Measurements from ENCODE around the gene MAP2K7.
"Not testable (repeated sequence)": the region's sequence is repeated elsewhere in the genome, so short reads cannot be mapped to it uniquely, and the experiment has no call there.

MAP2K7 gene

DNA sequence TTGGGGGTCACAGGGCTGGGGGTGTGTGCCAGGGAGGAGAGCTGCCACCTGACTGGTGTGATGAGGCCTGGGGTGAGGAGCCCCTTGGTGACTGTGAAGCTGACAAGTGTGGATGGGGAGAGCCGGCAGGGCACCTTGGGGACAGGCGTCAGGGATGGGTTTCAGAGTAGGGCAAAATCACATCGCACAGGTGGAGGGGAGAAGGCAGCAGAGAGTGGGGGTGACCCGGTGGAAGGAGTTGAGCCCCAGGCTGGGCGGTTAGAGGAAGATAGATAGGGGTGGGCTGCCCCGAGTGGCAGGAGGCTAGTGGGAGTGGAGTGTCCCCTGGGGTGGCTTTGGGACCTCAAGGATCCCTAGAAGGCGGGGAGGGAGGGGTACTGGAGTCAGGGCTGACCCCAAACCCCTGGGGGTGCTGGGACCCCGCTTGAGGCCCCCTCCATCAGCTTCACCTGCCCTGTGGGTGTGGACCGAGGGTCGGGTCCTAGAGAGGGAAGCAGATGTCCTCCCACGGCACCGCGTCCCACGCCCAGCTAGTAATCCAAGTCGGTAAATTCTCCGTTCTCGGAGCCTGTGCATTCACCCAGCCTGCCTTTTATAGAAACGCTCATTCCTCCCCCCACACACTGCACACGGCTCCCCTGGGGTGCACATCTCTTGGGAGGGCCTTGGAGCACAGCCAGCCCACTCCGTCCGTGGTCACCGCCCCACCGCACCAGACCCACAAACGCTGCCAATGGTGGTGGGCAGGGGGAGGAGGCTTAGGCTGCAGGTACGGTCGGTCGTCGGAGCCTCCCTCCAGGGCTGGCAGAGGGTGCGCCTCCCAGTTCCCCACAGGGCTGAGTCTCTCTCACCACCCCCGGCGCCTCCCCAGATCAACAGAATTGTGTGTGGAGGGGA, 19.9 kb downstream of the MAP2K7 start:
- intact Hi-C loops (cut with DNase I) = no loop called here
- peak in 40 of 42 donors; percentile 34 to 86 (median 62) for DNase-seq

DNA sequence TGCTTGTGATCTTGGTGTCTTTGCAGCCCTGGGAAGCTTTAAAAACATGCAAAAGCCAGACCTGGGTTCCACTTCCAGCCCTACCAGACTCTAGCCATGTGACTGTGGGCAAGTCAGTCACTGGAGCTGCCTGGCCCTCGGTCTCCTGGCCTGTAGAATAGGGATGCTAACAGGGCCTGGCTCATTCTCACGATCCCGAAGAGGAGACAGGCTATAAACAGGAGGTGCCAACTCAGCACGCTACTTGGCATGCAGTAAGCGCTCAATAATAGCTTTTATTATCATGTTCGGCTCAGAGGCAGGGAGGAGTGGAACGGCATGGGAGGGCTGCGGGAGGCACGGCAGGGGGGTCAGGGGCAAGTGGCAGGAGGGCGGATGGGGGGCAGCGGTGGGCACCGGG, 20.6 kb downstream of the MAP2K7 start:
- intact Hi-C loops (cut with DNase I) = no loop called here
- DNase-seq = no peak

DNA sequence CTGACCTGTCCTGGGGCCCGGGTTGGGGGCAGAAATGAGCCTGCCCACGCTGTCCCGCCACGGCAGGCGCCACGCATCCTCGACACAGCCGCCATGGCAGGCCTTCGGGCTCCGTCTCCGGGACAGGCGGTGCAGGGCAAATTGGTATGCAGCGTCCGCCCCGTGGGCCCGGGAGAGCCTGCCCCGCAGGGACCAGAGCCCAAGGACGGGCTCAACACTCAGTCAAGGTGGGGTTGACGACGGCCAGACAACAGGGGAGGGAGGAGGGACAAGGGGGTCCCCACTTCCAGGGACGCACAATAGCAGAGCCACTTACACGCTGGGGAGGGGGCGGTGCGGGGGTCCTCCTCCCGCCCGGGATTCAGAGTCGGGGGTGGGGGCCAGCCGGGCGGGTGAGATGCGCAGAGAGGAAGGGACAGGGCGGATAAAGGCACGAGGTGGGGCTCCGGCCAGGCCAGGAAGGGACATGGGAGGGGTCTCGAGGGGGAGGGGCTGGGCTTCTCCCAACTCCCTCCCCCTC, 21.0 kb downstream of the MAP2K7 start:
- DNase-seq = peak in 1 of 42 donors; percentile 32
- intact Hi-C loops (cut with DNase I) = no loop called here

DNA sequence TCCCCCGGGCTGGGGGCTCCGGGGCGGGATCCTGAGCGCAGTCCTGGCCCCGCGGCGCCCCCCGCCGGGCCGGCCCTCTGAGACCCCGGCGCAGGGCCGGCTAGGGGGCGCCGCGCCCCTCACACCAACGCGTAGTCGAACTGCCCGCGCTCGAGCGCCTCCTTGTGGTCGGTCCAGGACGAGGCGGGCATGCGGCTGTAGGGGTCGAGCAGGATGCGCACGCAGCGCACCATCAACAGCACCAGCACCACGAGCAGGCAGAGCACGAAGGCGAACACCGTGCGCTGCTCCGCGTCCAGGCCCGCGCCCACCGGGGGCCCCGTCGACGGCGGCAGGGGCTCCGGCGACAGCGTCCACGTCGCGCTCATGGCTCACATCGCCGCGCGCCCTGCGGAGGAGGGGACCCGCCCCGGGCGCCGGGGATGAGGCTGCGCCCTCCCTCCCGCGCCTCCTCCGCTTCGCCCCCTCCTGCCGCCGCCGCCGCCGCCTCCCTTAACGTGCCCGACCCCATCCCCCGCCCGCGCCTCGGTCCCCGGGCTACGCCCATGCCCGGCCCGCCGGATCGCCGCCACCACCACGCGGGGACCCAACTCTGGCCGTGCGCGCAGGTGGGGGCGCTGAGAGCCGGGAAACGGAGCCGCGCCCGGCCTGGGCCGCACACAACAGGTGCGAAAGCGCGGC, 21.6 kb downstream of the MAP2K7 start:
- intact Hi-C loops (cut with DNase I) = no loop called here
- peak in 38 of 42 donors; percentile 51 to 86 (median 73) for DNase-seq

DNA sequence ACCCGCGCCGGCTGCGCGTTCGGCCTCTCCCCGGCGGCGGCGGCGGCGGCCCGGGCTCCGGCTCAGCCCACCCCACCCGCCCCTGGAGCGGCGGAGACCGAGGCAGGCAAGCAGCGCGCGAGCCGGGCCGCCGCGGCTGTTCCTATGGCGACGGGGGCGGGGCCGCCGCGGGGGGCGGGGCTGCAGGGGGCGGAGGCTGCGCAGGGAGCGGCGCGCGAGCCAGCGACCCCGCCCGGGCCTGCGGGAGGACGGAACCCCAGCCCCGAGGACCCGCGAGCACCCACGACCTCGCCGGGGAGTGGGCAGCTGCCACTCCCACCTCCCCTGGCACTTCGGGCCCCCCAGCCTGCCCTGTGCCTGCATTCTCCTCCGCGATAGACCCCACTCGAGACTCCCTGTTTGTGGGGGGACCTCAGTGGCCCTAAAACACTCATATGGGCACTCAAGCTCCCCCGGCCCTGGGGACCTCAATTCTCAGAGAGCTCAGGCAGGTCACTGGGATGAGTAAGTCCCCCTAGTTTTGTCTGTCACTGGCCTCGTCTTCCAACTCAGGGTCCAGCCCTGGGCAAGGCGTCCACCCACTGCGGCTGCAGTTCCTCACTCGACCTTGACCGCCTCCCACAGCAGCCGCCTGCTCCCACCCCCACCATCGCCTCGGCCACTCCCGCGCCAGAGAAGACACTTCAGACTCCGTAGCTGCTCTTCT, 22.5 kb downstream of the MAP2K7 start, which contains the start of gene CTXN1:
TSS of gene CTXN1 (minus strand) at position 115 of the 706 bp plus-strand sequence. CDS start 597 bp downstream, outside the sequence.
- DNase-seq = peak in 41 of 42 donors; percentile 38 to 89 (median 78)
- intact Hi-C loops (cut with DNase I) = no loop called here

DNA sequence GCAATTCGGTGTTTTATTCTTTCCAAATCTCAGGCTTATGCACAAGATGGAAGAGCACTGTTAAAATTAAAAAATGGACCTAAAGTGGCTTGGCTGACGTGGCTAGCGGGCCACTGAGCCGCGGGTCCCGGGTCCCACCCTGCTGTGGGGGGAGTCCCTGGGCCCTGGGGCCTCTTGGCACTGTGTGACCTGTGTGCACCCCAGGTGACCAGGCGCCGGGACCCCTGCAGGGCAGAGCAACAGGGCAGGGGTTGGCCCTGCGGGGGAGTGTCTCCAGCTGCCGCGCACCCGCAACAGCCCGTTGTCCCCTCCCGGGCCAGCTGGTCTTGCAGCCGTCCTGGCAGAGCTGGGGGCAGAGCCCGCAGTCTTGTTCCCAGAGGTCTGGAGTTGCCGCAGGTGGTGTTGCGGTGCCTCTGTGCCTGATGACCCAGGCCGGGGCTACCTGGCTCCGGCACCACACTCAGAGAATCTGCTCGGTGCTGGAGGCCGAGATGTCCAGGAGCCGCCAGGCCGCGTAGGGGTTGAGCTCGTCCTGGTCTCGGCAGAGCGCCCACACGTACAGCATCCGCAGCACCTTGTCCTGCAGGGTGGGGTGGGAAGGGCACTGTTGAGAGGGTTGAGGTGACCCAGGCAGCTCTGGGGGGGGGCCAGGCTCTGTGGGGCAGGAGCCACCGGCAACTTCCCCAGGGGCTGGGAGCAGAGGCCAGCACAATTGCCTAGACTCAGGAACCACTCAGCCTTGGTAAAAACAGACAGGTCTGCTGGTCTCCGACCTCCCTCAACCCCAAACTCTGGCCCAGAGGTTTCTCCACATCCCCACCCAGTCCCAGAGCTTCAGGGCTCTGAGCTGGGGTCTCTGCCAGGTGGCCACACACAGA, 23.3 kb downstream of the MAP2K7 start:
- intact Hi-C loops (cut with DNase I) = no loop called here

DNA sequence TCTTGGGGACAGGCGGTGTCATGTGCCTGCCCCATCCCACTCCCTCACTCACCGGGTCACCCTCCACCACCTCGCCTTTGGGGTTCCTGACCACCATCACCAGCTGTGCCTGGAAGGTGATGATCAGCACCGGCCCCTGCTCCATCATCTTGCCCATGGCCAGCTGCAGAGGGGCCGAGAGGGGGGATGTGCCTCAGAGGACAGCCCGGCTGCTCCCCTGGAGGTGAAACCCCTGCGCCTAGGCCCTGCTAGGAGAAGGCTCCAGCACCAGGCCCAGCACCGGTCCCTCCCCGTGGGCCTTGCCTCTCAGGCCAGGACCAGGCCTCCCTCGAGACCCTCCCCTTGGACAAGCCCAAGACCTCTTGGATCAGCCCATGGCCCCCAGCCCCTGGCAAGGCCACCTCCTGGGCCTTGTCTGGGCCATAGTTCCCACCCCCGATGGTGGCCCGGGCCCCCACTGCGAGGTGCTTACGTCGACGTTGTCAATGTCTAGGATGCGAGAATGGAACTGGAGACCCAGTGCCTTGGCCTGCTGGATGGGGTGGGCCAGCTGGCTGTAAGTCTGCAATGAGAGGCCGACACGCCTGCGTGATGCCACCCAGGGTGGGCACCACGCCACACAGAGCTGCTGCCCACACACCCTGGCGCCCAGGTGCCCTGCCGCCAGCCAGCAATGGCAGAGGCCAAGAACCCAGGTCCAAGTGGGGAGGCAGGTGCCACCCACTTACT, 24.1 kb downstream of the MAP2K7 start:
- intact Hi-C loops (cut with DNase I) = no loop called here
- no peak for DNase-seq

More for the DNA sequence above, 23.3 kb downstream of the MAP2K7 start:
- DNase-seq = peak in 1 of 42 donors; percentile 14

DNA sequence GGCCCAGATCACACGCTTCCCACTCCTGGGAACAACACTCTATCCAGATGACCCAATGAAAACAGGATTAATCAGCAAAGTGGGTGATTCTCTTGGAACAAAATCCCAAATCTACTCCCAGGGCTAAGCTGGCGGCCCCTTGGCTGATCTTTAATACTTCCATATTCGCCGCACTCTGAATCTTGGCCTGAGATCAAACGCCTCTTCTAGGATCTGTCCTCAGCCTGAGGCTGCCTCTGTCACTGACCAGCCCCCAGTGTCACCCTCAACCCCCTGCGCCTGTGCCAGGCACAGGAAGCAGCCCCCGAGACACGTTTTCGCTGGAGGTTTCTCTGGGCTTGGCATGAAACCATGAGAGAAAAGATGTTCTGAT, 24.6 kb downstream of the MAP2K7 start:
- intact Hi-C loops (cut with DNase I) = no loop called here
- DNase-seq = no peak

DNA sequence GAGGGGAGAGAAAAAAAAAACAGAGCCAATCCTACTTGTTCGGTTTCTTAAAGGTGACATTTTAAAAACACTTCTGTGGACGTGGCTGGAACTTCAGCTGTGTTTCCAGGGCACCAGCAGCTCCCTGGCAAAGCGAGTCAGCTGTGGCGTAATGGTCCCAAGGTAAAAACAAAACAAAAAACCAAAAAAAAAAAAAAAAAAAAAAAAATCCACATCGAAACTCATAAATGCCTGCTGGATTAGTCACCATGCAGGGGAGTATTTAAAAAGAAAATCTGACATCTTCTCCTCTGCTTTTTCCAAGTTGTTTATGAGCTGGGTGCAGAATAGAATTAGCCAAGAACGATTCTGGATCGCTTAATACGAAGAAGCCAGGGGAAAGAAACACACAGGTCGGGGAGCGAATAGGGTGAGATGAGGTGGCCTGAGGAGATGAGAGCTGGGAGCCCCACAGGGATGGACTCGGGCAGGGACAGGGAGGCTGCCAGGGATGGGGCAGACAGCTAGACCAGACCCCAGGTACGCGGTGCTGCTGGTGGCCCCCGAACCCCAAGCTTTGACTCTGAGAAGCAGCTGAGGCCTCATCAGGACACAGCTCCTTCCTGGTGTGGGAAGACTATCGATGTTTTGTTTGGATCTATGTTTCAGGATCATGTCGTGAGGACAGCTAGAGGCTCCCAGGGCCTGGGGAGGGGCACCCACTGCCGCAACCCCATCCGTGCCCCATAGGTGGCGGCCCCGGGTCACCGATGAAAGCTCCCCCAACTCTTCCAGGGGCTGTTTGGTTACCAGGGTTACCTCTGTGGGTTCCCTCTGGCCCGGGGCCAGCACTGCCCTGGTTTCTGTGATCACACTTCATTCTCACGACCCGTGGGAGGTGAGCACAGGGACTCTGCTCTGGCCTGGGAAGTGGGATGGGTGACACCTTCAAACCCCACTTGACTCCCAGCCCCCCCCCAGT, 25.3 kb downstream of the MAP2K7 start:
- intact Hi-C loops (cut with DNase I) = no loop called here
- DNase-seq = peak in 4 of 42 donors; percentile 38 to 50 (median 46)

DNA sequence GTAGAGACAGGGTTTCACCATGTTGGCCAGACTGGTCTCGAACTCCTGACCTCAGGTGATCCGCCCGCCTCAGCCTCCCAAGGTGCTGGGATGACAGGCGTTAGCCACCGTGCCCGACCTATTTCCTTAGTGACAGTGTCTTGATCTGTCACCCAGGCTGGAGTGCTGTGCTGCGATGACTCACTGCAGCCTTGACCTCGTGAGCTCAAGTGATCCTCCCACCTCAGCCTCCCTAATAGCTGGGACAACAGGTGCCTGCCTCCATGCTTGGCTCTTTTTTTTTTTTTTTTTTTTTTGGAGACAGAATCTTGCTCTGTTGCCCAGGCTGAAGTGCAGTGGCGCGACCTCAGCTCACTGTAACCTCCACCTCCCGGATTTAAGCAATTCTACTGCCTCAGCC, 26.4 kb downstream of the MAP2K7 start:
- DNase-seq = peak in 19 of 42 donors; percentile 40 to 83 (median 62)
- intact Hi-C loops (cut with DNase I) = not testable (repeated sequence)

DNA sequence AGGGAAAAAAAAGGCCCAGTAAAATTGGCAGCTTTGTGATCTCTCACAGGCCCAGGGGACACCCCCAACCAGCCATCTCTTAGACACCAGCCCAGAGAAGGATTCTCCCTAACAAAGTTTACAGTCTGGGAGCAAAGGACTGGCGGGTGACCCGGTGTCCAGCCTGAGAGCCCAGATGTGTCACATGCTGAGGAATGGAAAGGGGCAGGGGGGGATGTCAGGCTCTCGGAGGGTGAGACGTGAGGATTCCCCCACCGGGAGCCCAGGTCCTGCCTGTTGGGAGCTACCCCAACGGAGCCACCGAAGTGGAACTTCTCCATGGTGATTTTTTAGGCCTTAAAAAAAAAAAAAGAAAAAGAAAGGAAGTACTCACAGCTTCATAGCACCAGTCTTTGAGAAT, 27.1 kb downstream of the MAP2K7 start:
- no peak for DNase-seq

DNA sequence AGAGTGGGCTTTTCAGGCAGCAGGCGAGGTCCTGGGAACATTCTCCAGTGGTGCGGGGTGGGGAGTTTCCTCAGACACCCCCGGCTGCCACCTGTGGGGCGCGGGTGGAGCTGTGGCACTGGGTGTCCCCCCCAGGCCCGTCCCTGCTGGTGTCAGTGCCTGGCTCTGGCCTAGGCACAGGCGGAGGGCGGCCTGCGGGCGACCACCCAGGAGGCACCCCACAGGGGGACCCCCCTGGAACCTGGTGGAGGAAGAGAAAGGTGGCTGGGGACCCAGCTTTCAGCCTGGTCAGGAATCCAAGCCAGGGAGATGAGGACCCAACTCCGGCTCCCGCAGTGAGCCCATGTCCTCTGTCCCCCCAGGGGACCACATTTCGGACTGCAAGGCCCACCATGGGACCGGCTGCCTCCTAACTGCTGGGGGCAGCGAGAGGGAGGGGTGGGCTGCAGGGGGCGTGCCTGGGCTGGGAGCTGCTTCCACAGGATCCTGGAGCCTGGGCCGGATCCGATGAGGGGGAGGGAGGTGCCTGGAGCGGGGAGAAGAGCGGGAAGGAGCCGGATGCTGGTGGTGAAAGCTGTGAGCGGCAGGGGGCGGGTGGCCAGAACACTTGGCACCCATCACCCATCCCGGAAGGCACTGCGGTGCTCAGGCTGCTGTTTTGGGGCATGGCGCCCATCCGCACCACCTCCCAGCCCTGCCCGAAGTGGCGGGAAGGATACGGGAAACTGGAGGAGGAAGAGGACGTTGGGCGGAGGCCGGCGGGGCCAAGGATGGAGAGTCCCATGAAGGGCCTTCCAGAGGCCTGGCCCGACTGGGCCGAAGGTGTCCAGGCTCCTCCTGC, 27.8 kb downstream of the MAP2K7 start:
- DNase-seq = peak in 26 of 42 donors; percentile 37 to 84 (median 62)
- intact Hi-C loops (cut with DNase I) = no loop called here

More for the DNA sequence above, 27.1 kb downstream of the MAP2K7 start:
- intact Hi-C loops (cut with DNase I) = no loop called here

DNA sequence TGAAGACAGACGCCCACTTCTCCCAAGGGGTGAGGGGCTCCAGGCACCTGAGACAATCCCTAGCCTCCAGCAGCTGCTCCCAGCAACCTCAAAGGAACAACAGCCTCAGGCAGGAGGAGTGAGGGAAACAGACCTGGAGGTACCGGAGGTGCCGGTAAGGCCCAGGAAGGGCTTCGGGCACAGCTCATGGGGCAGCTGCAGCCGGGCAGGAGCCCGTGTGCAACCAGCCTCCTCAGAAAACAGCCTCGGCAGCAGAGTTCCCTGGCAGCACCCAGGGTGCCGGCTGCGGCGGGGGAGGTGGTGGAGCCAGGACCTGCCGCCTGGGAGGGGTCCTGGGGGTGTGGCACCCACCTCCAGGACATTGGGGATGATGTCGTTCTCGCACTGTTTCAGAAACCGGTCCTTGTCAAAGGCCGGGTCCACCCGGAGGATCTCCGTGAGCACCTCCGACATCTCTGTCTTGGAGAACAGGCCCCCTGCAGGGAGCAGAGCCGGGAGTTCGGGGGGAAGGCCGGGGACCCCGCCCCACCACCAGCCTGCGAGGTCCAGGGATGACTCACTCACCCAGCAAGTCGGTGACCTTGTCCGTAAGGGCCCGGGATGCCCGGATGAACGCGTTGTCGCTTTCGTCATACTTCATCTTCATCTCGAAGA, 28.7 kb downstream of the MAP2K7 start:
- intact Hi-C loops (cut with DNase I) = no loop called here
- DNase-seq = peak in 1 of 42 donors; percentile 10

DNA sequence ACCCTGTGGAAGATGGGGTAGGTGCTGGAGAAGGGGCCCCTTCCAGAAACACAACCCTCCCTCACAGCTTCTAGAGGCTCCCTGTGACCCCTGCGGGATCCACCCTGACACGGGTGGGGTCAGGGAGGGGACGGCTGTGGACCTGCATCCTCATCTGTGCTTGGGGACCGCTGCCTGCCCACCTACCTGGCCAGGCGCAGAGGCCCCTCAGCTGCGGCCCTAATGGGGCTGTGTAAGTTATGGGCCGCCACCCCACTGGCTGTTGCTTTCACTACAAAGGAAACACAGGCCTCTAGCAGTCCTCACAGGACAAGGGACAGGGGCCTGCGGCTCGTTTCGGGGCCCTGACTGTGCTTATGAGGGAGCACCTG, 29.2 kb downstream of the MAP2K7 start:
- DNase-seq = peak in 1 of 42 donors; percentile 13
- intact Hi-C loops (cut with DNase I) = no loop called here

DNA sequence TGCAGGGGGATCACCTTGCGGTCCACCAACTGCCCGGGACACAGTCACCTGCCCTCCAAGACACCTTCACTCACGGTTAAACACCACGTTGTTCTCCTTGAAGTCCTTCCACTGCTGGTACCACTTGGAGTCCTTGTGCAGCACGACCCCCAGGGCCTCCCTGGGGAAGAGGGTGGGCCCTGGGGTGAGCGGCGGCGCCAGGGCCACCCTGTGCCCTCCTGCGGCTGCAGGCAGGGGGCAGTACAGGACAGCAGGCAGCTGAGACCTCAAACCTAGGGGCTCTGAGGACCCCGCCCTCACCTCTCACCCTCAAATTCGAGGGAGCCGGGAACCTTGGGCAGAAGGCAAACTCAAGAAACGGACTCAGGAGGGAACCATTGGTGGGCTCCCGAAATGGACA, 29.7 kb downstream of the MAP2K7 start:
- intact Hi-C loops (cut with DNase I) = no loop called here
- DNase-seq = no peak
